Hepatocyte (in vitro differentiated cells): ENCODE results near the gene TYSND1. TPM values are rescaled to one million over a fixed set of nuclear protein-coding genes. Genes with fewer than 3 reads are reported as not detected.

Source experiments
- DNase-seq: peaks from one replicate; pipeline ENCODE4 v3.0.0-alpha.2; 2016; ENCODE audit warnings: low spot score
- H2AFZ ChIP-seq: fragments of 200-600 bp; sonication (generic); 2 replicates; pipeline ENCODE4 v1.6.0; 2016; ENCODE audit warnings: antibody characterized with exemption, mild to moderate bottlenecking
- H3K27ac ChIP-seq: fragments of 200-600 bp; sonication (generic); 2 replicates; pipeline ENCODE4 v1.5.1; 2016; ENCODE audit warnings: mild to moderate bottlenecking
- H3K27me3 ChIP-seq: fragments of 200-600 bp; sonication (generic); 2 replicates; pipeline ENCODE4 v1.6.1; 2016
- H3K36me3 ChIP-seq: fragments of 200-600 bp; sonication (generic); replicated peaks from 2 replicates; pipeline ENCODE4 v1.5.1; 2016; ENCODE audit warnings: low read depth; ENCODE audit not compliant: insufficient read depth
- H3K4me1 ChIP-seq: fragments of 200-600 bp; sonication (generic); 2 replicates; pipeline ENCODE4 v1.5.1; 2016; ENCODE audit warnings: mild to moderate bottlenecking, moderate library complexity; ENCODE audit not compliant: insufficient read depth
- H3K4me2 ChIP-seq: fragments of 200-600 bp; sonication (generic); 2 replicates; pipeline ENCODE4 v1.6.0; 2016
- H3K4me3 ChIP-seq: fragments of 200-600 bp; sonication (generic); 2 replicates; pipeline ENCODE4 v1.5.1; 2016; ENCODE audit warnings: mild to moderate bottlenecking
- H3K79me2 ChIP-seq: fragments of 200-600 bp; sonication (generic); 2 replicates; pipeline ENCODE4 v1.6.0; 2017; ENCODE audit warnings: mild to moderate bottlenecking
- H3K9me2 ChIP-seq: fragments of 200-600 bp; sonication (generic); replicated peaks from 2 replicates; pipeline ENCODE4 v1.6.0; 2017; ENCODE audit warnings: mild to moderate bottlenecking; ENCODE audit not compliant: insufficient read depth
- H3K9me3 ChIP-seq: fragments of 200-600 bp; sonication (generic); 2 replicates; pipeline ENCODE4 v1.5.1; 2016; ENCODE audit warnings: low read depth, mild to moderate bottlenecking
- H4K20me1 ChIP-seq: fragments of 200-600 bp; sonication (generic); 2 replicates; pipeline ENCODE4 v1.6.0; 2016; ENCODE audit warnings: mild to moderate bottlenecking; ENCODE audit not compliant: insufficient read depth, poor library complexity, severe bottlenecking
- EZH2 ChIP-seq: fragments of 200-600 bp; sonication (generic); IDR thresholded peaks from 2 replicates; pipeline ENCODE4 v1.6.1; 2016; ENCODE audit warnings: antibody characterized with exemption, mild to moderate bottlenecking, borderline replicate concordance
- EZH2phosphoT487 ChIP-seq: fragments of 200-600 bp; sonication (generic); IDR thresholded peaks from one replicate; pipeline ENCODE4 v1.6.1; 2018; ENCODE audit warnings: antibody characterized with exemption, mild to moderate bottlenecking, low read depth, moderate library complexity; ENCODE audit not compliant: unreplicated experiment, severe bottlenecking
- WGBS: methylation state at CpG from one replicate; pipeline ENCODE4 v1.1.6; 2016; ENCODE audit warnings: low lambda C conversion rate; ENCODE audit errors: missing lambda C conversion rate; 5-methylcytosine and 5-hydroxymethylcytosine counted together
- polyA plus RNA-seq: library from polyadenylated mRNA; unstranded; fragments of >200 nt; fragmentation: Nextera tagmentation; extraction: Ambion mirVana; gene quantifications from 2 replicates; pipeline ENCODE4 v1.2.1, GENCODE V29; 2016
- total RNA-seq: library from RNA; depleted of rRNA; stranded (reverse); fragments of >200 nt; gene quantifications from 2 replicates; pipeline ENCODE4 v1.2.3, GENCODE V29; 2014
- TF ChIP-seq, protein P1 (sequence below): fragments of 200-600 bp; sonication (generic); IDR thresholded peaks from 2 replicates; pipeline ENCODE4 v1.5.1; 2016; ENCODE audit warnings: antibody characterized with exemption, mild to moderate bottlenecking; ENCODE audit not compliant: poor library complexity

Gene TYSND1
- total and polyA plus RNA-seq, 2 experiments from 2014 or later: 12.6 to 22.0 TPM

- Histone ChIP-seq H2AFZ (no peak overlapping the region), H3K36me3 (no peaks in the 10 kb centered on the region), H3K27me3 (no peaks in the 10 kb centered on the region), H3K9me3 (no peaks in the 10 kb centered on the region), H3K4me3 (no peak overlapping the region), H3K27ac (no peak overlapping the region), H3K79me2 (no peaks in the 10 kb centered on the region), H3K9me2 (no peaks in the 10 kb centered on the region), H4K20me1 (no peaks in the 10 kb centered on the region), H3K4me2 (no peak overlapping the region), H3K4me1 (no peaks in the 10 kb centered on the region)
- WGBS: 94% methylated on average over 5 of the region's 5 CpGs
- no peak for TF ChIP-seq EZH2
- no peak for DNase-seq
Measured at GRCh38 chr10:70122742-70123141, 23.8 kb downstream of the TYSND1 start.

DNA sequence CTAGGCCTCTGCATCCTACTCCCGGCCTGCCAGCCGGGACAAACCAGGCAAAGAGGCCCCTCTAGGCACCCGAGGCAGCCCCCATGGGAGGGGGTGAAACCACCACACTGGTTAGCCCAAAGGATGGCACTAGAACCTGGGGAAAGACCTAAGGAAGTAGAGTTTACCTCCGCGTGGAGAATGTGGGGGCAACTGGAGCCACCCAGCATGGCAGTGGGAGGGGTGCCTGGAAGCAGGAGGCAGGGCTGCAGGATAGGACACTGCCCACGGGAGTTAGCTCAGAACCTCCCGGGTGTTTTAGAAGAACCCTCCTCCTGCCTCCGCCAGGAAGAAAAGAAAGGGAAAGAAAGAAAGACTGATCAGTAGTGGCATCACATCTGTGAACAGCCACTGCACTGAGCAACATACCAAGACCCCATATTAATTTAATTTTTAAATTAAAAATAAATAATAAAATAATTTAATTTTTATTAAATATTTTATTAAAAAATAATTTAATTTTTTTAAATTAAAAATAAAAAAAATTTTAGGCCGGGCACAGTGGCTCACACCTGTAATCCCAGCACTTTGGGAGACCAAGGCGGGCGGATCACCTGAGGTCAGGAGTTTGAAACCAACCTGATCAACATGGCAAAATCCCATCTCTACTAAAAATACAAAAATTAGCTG lies 25.1 kb downstream of the TYSND1 start:
- Histone ChIP-seq H2AFZ (no peak overlapping the region), H3K27me3 (no peaks in the 10 kb centered on the region), H4K20me1 (no peaks in the 10 kb centered on the region), H3K4me1 (no peaks in the 10 kb centered on the region), H3K9me3 (no peaks in the 10 kb centered on the region), H3K4me2 (no peak overlapping the region), H3K36me3 (no peaks in the 10 kb centered on the region), H3K79me2 (no peaks in the 10 kb centered on the region), H3K4me3 (no peak overlapping the region), H3K9me2 (no peaks in the 10 kb centered on the region), H3K27ac (no peak overlapping the region)
- WGBS: 94% methylated on average over 11 of the region's 11 CpGs
- no peak for TF ChIP-seq EZH2phosphoT487
- TF ChIP-seq, protein P1, sequence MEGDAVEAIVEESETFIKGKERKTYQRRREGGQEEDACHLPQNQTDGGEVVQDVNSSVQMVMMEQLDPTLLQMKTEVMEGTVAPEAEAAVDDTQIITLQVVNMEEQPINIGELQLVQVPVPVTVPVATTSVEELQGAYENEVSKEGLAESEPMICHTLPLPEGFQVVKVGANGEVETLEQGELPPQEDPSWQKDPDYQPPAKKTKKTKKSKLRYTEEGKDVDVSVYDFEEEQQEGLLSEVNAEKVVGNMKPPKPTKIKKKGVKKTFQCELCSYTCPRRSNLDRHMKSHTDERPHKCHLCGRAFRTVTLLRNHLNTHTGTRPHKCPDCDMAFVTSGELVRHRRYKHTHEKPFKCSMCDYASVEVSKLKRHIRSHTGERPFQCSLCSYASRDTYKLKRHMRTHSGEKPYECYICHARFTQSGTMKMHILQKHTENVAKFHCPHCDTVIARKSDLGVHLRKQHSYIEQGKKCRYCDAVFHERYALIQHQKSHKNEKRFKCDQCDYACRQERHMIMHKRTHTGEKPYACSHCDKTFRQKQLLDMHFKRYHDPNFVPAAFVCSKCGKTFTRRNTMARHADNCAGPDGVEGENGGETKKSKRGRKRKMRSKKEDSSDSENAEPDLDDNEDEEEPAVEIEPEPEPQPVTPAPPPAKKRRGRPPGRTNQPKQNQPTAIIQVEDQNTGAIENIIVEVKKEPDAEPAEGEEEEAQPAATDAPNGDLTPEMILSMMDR: no peak
- no peak for TF ChIP-seq EZH2
- DNase-seq: no peak

- no peaks in the 10 kb centered on the region for H3K9me3 ChIP-seq
- TF ChIP-seq, protein P1: no peak
- TF ChIP-seq EZH2 (no peak), EZH2phosphoT487 (no peak)
- no peaks in the 10 kb centered on the region for H3K27me3 ChIP-seq
- H3K27ac ChIP-seq: no peak overlapping the region
- H2AFZ ChIP-seq: no peak overlapping the region
- no peaks in the 10 kb centered on the region for H3K9me2 ChIP-seq
- H3K4me2 ChIP-seq: no peak overlapping the region
- H4K20me1 ChIP-seq: no peaks in the 10 kb centered on the region
- no peak for DNase-seq
- 85% methylated on average over 6 of the region's 6 CpGs for WGBS
- no peaks in the 10 kb centered on the region for H3K36me3 ChIP-seq
- no peaks in the 10 kb centered on the region for H3K79me2 ChIP-seq
- H3K4me3 ChIP-seq: no peak overlapping the region
- no peaks in the 10 kb centered on the region for H3K4me1 ChIP-seq
Measured at GRCh38 chr10:70120417-70120816, 26.1 kb downstream of the TYSND1 start.

DNA sequence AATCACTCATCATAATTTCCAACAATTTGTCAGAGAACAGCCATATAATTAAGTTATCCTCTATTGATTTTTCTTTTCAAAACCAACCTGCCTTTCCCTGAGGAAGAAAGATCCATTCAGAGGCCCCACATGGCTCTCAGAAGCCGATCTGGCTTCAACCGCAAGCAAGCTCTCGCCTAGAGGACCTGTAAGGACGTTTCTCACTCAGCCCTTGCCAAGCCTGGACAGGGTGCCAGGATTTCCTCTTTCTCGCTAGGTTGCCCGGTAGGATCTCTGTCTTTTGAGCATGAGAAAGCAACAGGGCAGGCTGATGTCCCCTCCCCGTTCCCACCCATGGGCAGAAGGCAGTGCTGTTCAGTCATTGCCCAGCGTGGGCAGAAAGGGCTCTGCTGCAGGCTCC lies 26.9 kb downstream of the TYSND1 start:
- no peaks in the 10 kb centered on the region for H3K79me2 ChIP-seq
- TF ChIP-seq, protein P1: no peak
- no peak for TF ChIP-seq EZH2phosphoT487
- TF ChIP-seq EZH2: no peak
- no peak overlapping the region for H2AFZ ChIP-seq
- H3K4me3 ChIP-seq: no peak overlapping the region
- no peaks in the 10 kb centered on the region for H3K36me3 ChIP-seq
- no peaks in the 10 kb centered on the region for H3K4me1 ChIP-seq
- no peaks in the 10 kb centered on the region for H3K9me3 ChIP-seq
- no peak for DNase-seq
- H4K20me1 ChIP-seq: no peaks in the 10 kb centered on the region
- 94% methylated on average over 8 of the region's 8 CpGs for WGBS
- H3K9me2 ChIP-seq: no peaks in the 10 kb centered on the region
- no peak overlapping the region for H3K4me2 ChIP-seq
- H3K27ac ChIP-seq: no peak overlapping the region
- no peaks in the 10 kb centered on the region for H3K27me3 ChIP-seq
